GM12874 (cell line): Measurements from ENCODE around the gene MPL.

Experiments used
- CTCF ChIP-seq: IDR thresholded peaks from 2 replicates; pipeline ENCODE4 v1.5.1; 2011; ENCODE audit warnings: low read depth, mild to moderate bottlenecking, control low read depth, low read length, moderate library complexity; ENCODE audit not compliant: insufficient read depth

Gene MPL

GRCh38 chr1:43302721-43303470, 34.7 kb upstream of the MPL start:
- no peak for TF ChIP-seq CTCF

- no peak for TF ChIP-seq CTCF
Measured at GRCh38 chr1:43303471-43304313, 33.9 kb upstream of the MPL start.

GRCh38 chr1:43304314-43304681, 33.3 kb upstream of the MPL start:
- no peak for TF ChIP-seq CTCF

GRCh38 chr1:43304771-43305300, 32.8 kb upstream of the MPL start:
- no peak for TF ChIP-seq CTCF

- no peak for TF ChIP-seq CTCF
Measured at GRCh38 chr1:43305461-43305860, 32.2 kb upstream of the MPL start.

GRCh38 chr1:43305926-43306687, 31.5 kb upstream of the MPL start:
- no peak for TF ChIP-seq CTCF
